A673 (cell line): ENCODE data around the gene ESPN.

ENCODE experiments used
- CTCF ChIP-seq: fragments of 300-800, 200-600 bp; sonication (generic); conservative IDR thresholded peaks from 2 replicates; pipeline ENCODE4 v1.5.1; 2017; ENCODE audit warnings: low read depth, mild to moderate bottlenecking, antibody characterized with exemption, low read length, moderate library complexity, mixed read lengths
- EZH2 ChIP-seq: fragments of 200-600 bp; sonication (generic); IDR thresholded peaks from 2 replicates; pipeline ENCODE4 v1.6.1; 2017; ENCODE audit warnings: borderline replicate concordance, low read depth, mild to moderate bottlenecking, mixed read lengths, antibody characterized with exemption, low read length; ENCODE audit not compliant: poor library complexity, severe bottlenecking

- TF ChIP-seq CTCF (no peak), EZH2 (no peak)
These were observed 70.1 kb downstream of the ESPN start for GRCh38 chr1:6494627-6495026.
